Esophagus muscularis mucosa (tissue), 4 donors: ENCODE results near the gene GET4. TPM values are rescaled to one million over a fixed set of nuclear protein-coding genes. Genes with fewer than 3 reads are reported as not detected.

ENCODE experiments used
- DNase-seq: peaks from one replicate; pipeline ENCODE4 v3.0.0-alpha.2; 2017; ENCODE audit errors: extremely low spot score
- H3K27ac ChIP-seq, 4 donors: fragments of 200-600 bp; sonication (generic); replicated peaks in 1 of 4; 1 replicate in 3 of 4; 2 replicates in 1 of 4; pipeline ENCODE4 v1.5.1; 2016 to 2019; ENCODE audit warnings: mild to moderate bottlenecking in 1 of 4
- H3K27me3 ChIP-seq, 4 donors: fragments of 200-600 bp; sonication (generic); one replicate each; pipeline versions ENCODE4 v1.5.1 to v1.6.0; 2016 to 2019
- H3K36me3 ChIP-seq, 4 donors: fragments of 200-600 bp; sonication (generic); one replicate each; pipeline ENCODE4 v1.5.1; 2016 to 2019
- H3K4me1 ChIP-seq, 4 donors: fragments of 200-600 bp; sonication (generic); one replicate each; pipeline ENCODE4 v1.5.1; 2016 to 2019
- H3K4me3 ChIP-seq, 4 donors: fragments of 200-600 bp; sonication (generic); 1 replicate in 2 of 4; 2 replicates in 2 of 4; pipeline ENCODE4 v1.5.1; 2016 to 2019; ENCODE audit warnings: mild to moderate bottlenecking in 4 of 4, moderate library complexity in 1 of 4
- H3K9me3 ChIP-seq, 4 donors: fragments of 200-600 bp; sonication (generic); 1 replicate in 3 of 4; 2 replicates in 1 of 4; pipeline ENCODE4 v1.5.1; 2016 to 2019
- EP300 ChIP-seq: sonication (generic); formaldehyde crosslinking; IDR thresholded peaks from one replicate; pipeline ENCODE4 v1.6.1; 2017; ENCODE audit warnings: antibody characterized with exemption
- POLR2A ChIP-seq: fragments of 450-650 bp; IDR thresholded peaks from one replicate; pipeline ENCODE4 v1.6.1; 2017; ENCODE audit warnings: antibody characterized with exemption, moderate library complexity, mild to moderate bottlenecking, low read depth
- POLR2AphosphoS5 ChIP-seq, 2 donors: sonication (generic); formaldehyde crosslinking; IDR thresholded peaks; one replicate each; pipeline ENCODE4 v1.6.1; 2017; ENCODE audit warnings: antibody characterized with exemption in 2 of 2
- WGBS: methylation state at CpG from one replicate; pipeline ENCODE4 v1.1.5; 2018; 5-methylcytosine and 5-hydroxymethylcytosine counted together
- intact Hi-C: fragments of 100-400 bp; cut with DNase I; formaldehyde crosslinking; loops from one replicate; pipeline ENCODE4 v1.15.1; 2023
- total RNA-seq, 4 donors: library from RNA; depleted of rRNA; stranded (reverse); fragments of >200 nt; gene quantifications; one replicate each; pipeline versions ENCODE4 v1.1.0 to v1.2.1, GENCODE V29; 2016
- TF ChIP-seq, protein P1 (sequence below), 3 experiments: fragments of 200-600 bp in 2 of 3; fragments of 450-650 bp in 1 of 3; sonication (generic) in 2 of 3; IDR thresholded peaks; one replicate each; pipeline ENCODE4 v1.5.1; 2017 to 2019; ENCODE audit warnings: antibody characterized with exemption in 3 of 3, mild to moderate bottlenecking in 2 of 3, moderate library complexity in 1 of 3

GET4 gene
- total RNA-seq, 4 donors from 2014 or later: 24.7 to 41.3 (median 35.2) TPM

DNA sequence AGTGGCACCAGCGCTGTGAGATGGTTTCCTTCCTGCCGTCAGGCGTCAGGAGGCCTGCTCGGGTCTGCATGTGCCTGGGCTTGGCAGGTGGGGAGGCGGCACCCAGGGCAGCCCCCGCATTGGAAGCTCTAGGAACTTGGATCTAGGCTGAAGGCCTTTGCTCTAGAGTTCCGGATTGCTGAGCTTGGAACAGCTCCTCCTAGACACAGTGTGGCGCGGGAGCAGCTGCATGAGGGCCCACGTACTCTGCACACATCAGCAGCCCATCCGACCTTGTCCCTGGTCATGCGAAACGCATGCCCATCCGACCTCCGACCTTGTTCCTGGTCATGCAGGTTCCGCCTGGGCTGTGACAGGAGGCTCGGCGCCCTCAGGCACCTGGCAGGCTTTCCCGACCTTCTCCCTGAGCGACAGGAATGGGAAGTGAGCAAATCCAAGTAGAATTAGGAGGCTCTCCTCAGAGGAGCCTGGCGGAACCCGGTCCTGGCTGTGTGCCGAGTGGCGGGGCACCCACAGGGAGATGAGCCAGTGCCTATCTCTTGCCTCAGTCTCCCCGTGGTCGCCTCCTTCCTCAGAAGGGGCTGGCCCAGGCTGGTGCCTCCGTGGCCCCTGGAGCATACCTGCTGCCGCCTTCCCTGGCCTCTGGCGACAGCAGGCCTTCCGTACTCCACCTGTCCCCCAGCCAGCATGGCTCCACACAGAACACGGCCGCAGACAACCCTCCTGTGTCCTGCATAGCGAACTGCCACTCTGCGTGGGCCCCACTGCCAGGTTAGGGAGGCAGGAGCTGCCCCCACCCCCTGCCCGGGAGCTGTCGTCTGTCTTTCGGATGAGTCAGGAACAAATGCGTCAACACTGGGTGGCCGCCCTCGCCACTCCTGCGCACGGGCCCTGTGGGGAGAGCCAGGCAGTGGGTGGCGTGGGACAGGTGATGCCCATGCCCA, 12.0 kb downstream of the GET4 start:
- Histone ChIP-seq H3K9me3 (no peaks in the 10 kb centered on the region), H3K36me3 (peaks cover 42 to 69% (median 66%) of the 10 kb centered on the region in 4 donors), H3K27me3 (no peaks in the 10 kb centered on the region), H3K27ac (no peak overlapping the region), H3K4me1 (peaks cover 26 to 41% (median 31%) of the 10 kb centered on the region in 4 donors), H3K4me3 (no peak overlapping the region)
- 88% methylated on average over 20 of the region's 43 CpGs for WGBS
- DNase-seq: no peak
- TF ChIP-seq POLR2A: no peak
- TF ChIP-seq, protein P1, sequence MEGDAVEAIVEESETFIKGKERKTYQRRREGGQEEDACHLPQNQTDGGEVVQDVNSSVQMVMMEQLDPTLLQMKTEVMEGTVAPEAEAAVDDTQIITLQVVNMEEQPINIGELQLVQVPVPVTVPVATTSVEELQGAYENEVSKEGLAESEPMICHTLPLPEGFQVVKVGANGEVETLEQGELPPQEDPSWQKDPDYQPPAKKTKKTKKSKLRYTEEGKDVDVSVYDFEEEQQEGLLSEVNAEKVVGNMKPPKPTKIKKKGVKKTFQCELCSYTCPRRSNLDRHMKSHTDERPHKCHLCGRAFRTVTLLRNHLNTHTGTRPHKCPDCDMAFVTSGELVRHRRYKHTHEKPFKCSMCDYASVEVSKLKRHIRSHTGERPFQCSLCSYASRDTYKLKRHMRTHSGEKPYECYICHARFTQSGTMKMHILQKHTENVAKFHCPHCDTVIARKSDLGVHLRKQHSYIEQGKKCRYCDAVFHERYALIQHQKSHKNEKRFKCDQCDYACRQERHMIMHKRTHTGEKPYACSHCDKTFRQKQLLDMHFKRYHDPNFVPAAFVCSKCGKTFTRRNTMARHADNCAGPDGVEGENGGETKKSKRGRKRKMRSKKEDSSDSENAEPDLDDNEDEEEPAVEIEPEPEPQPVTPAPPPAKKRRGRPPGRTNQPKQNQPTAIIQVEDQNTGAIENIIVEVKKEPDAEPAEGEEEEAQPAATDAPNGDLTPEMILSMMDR (IDR thresholded peaks at IDR 0.05): no peak
- no peak for TF ChIP-seq POLR2AphosphoS5 (IDR thresholded peaks at IDR 0.05)
- intact Hi-C loops: no loop called here

GRCh38 chr7:889025-889390, 12.7 kb downstream of the GET4 start:
- H3K27ac ChIP-seq: no peak overlapping the region
- H3K36me3 ChIP-seq: peaks cover 47 to 75% (median 73%) of the 10 kb centered on the region in 4 donors
- TF ChIP-seq POLR2A (no peak), EP300 (no peak)
- DNase-seq: no peak
- 83% methylated on average over 2 of the region's 15 CpGs for WGBS
- no peak overlapping the region for H3K4me3 ChIP-seq
- no peaks in the 10 kb centered on the region for H3K9me3 ChIP-seq
- H3K27me3 ChIP-seq: no peaks in the 10 kb centered on the region
- intact Hi-C loops: no loop called here
- peaks cover 20 to 34% (median 24%) of the 10 kb centered on the region in 4 donors for H3K4me1 ChIP-seq

DNA sequence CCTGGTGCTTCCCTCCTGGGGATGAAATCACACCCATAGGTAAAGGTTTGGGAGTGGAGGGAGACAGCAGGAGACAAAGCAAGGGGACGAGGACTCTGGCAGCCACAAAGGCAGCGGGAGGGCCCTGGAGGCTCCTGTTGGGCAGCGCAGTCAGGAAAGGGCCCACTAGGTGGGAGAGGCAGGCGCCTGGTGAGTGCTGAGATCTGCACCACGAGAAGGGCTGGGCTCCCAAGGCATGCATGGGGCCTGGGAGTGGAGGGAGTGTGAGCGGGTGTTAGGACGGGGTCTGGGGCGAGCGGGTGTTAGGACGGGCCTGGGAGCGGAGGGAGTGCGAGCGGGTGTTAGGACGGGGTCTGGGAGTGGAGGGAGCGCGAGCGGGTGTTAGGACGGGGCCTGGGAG, 13.0 kb downstream of the GET4 start:
- no peak for DNase-seq
- TF ChIP-seq POLR2A: no peak
- no peak for TF ChIP-seq EP300
- TF ChIP-seq, protein P1 (IDR thresholded peaks at IDR 0.05): no peak
- TF ChIP-seq POLR2AphosphoS5 (IDR thresholded peaks at IDR 0.05): no peak
- intact Hi-C loops: no loop called here
- Histone ChIP-seq H3K36me3 (peaks cover 51 to 79% (median 77%) of the 10 kb centered on the region in 4 donors), H3K27me3 (no peaks in the 10 kb centered on the region), H3K27ac (no peak overlapping the region), H3K4me1 (peaks cover 16 to 30% (median 20%) of the 10 kb centered on the region in 4 donors), H3K9me3 (no peaks in the 10 kb centered on the region), H3K4me3 (no peak overlapping the region)
- 92% methylated on average over 16 of the region's 18 CpGs for WGBS

DNA sequence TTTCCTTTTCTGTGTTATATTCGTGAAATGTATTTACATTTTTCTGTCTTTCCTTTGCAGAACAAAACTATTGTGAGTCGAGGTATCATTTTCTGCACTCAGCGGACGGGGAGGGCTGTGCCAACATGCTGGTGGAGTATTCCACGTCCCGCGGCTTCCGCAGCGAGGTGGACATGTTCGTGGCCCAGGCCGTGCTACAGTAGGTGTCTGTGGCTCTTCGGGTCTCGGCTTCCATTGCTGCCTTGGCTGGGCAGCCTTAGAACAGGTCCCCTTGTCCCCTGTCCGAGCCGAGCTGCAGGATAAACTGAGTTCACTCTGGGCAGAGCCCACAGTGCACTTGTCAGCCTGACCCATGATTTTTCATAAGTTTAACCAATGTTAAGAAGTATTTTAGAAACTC, 14.5 kb downstream of the GET4 start:
- Histone ChIP-seq H3K4me3 (no peak overlapping the region), H3K4me1 (peaks cover 2 to 16% (median 7%) of the 10 kb centered on the region in 4 donors), H3K27ac (no peak overlapping the region), H3K36me3 (peaks cover 63 to 92% (median 91%) of the 10 kb centered on the region in 4 donors), H3K9me3 (no peaks in the 10 kb centered on the region), H3K27me3 (no peaks in the 10 kb centered on the region)
- no peak for TF ChIP-seq POLR2AphosphoS5 (IDR thresholded peaks at IDR 0.05)
- no peak for TF ChIP-seq EP300
- TF ChIP-seq, protein P1 (IDR thresholded peaks at IDR 0.05): no peak
- no peak for TF ChIP-seq POLR2A
- intact Hi-C loops: no loop called here
- DNase-seq: no peak
- 91% methylated on average over 15 of the region's 15 CpGs for WGBS

GRCh38 chr7:891291-891690, 14.9 kb downstream of the GET4 start:
- Histone ChIP-seq H3K36me3 (peaks cover 66 to 92% (median 91%) of the 10 kb centered on the region in 4 donors), H3K4me1 (peaks cover 0 to 12% (median 3%) of the 10 kb centered on the region in 4 donors), H3K27ac (no peak overlapping the region), H3K27me3 (no peaks in the 10 kb centered on the region), H3K4me3 (no peak overlapping the region), H3K9me3 (no peaks in the 10 kb centered on the region)
- no peak for TF ChIP-seq EP300
- no peak for TF ChIP-seq POLR2AphosphoS5 (IDR thresholded peaks at IDR 0.05)
- no peak for TF ChIP-seq POLR2A
- TF ChIP-seq, protein P1 (IDR thresholded peaks at IDR 0.05): no peak
- WGBS: 94% methylated on average over 29 of the region's 29 CpGs
- intact Hi-C loops: no loop called here
- DNase-seq: no peak
